Tibial artery (tissue), 4 donors: ENCODE measurements around the gene CSF3R.
"Not testable (repeated sequence)": the region's sequence is repeated elsewhere in the genome, so short reads cannot be mapped to it uniquely, and the experiment has no call there.

Source experiments
- DNase-seq, 2 donors: peaks; one replicate each; pipeline ENCODE4 v3.0.0-alpha.2; 2019
- H3K27ac ChIP-seq, 2 donors: fragments of 200-600 bp; sonication (generic) in 1 of 2; 1 replicate in 1 of 2; 2 replicates in 1 of 2; pipeline ENCODE4 v1.5.1; 2018 to 2019; ENCODE audit warnings: mild to moderate bottlenecking in 1 of 2
- H3K27me3 ChIP-seq, 2 donors: fragments of 200-600 bp; sonication (generic) in 1 of 2; one replicate each; pipeline versions ENCODE4 v1.5.1 to v1.6.0; 2016 to 2019
- H3K36me3 ChIP-seq, 3 donors: fragments of 200-600 bp; sonication (generic) in 2 of 3; one replicate each; pipeline ENCODE4 v1.5.1; 2016 to 2019; ENCODE audit warnings: mild to moderate bottlenecking in 2 of 3
- H3K4me1 ChIP-seq, 4 donors: fragments of 200-600 bp; sonication (generic) in 2 of 4; 1 replicate in 3 of 4; 2 replicates in 1 of 4; pipeline ENCODE4 v1.5.1; 2016 to 2019
- H3K4me3 ChIP-seq, 2 donors: fragments of 200-600 bp; sonication (generic) in 1 of 2; 1 replicate in 1 of 2; 2 replicates in 1 of 2; pipeline ENCODE4 v1.5.1; 2018 to 2019; ENCODE audit warnings: mild to moderate bottlenecking in 2 of 2
- H3K9me3 ChIP-seq, 3 donors: fragments of 200-600 bp; sonication (generic) in 1 of 3; one replicate each; pipeline ENCODE4 v1.5.1; 2016 to 2019
- intact Hi-C: fragments of 100-400 bp; cut with DNase I; formaldehyde crosslinking; loops from one replicate; pipeline ENCODE4 v1.15.0; 2023; ENCODE audit warnings: low total_unique reads
- TF ChIP-seq, protein P1 (sequence below), 2 experiments: fragments of 200-600 bp in 1 of 2; fragments of 450-650 bp in 1 of 2; IDR thresholded peaks; one replicate each; pipeline ENCODE4 v1.5.1; 2017 to 2019; ENCODE audit warnings: antibody characterized with exemption in 2 of 2, mild to moderate bottlenecking in 1 of 2, moderate library complexity in 1 of 2

The CSF3R gene

DNA sequence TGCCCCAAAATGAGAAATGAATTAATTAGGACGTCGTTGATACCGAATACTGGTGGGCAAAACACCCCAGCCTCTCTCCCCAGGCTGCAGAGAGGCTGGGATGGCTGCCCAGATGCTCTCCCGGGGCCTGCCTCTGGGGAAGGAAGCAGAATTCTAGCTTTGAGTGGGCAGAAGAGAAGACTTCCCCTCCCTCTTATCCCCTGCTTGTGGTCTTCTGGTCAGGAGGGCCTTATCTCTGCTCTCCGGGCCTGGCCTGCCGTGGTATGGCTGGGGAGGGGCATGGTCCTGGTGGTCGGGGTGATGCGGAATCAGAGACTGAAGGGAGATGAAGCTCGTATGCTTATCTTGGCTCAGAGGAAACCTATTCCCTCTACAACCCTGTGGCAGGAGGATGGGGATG lies 9.8 kb upstream of the CSF3R start:
- Histone ChIP-seq H3K9me3 (no peaks in the 10 kb centered on the region), H3K4me3 (no peak overlapping the region), H3K27me3 (peaks cover 0 to 35% of the 10 kb centered on the region in 2 donors), H3K4me1 (no peaks in the 10 kb centered on the region), H3K36me3 (no peaks in the 10 kb centered on the region), H3K27ac (no peak overlapping the region)
- intact Hi-C loops, result no loop called here
- TF ChIP-seq, protein P1, sequence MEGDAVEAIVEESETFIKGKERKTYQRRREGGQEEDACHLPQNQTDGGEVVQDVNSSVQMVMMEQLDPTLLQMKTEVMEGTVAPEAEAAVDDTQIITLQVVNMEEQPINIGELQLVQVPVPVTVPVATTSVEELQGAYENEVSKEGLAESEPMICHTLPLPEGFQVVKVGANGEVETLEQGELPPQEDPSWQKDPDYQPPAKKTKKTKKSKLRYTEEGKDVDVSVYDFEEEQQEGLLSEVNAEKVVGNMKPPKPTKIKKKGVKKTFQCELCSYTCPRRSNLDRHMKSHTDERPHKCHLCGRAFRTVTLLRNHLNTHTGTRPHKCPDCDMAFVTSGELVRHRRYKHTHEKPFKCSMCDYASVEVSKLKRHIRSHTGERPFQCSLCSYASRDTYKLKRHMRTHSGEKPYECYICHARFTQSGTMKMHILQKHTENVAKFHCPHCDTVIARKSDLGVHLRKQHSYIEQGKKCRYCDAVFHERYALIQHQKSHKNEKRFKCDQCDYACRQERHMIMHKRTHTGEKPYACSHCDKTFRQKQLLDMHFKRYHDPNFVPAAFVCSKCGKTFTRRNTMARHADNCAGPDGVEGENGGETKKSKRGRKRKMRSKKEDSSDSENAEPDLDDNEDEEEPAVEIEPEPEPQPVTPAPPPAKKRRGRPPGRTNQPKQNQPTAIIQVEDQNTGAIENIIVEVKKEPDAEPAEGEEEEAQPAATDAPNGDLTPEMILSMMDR (IDR thresholded peaks at IDR 0.05), result no peak
- peak in 1 of 2 donors; percentile 25 for DNase-seq

DNA sequence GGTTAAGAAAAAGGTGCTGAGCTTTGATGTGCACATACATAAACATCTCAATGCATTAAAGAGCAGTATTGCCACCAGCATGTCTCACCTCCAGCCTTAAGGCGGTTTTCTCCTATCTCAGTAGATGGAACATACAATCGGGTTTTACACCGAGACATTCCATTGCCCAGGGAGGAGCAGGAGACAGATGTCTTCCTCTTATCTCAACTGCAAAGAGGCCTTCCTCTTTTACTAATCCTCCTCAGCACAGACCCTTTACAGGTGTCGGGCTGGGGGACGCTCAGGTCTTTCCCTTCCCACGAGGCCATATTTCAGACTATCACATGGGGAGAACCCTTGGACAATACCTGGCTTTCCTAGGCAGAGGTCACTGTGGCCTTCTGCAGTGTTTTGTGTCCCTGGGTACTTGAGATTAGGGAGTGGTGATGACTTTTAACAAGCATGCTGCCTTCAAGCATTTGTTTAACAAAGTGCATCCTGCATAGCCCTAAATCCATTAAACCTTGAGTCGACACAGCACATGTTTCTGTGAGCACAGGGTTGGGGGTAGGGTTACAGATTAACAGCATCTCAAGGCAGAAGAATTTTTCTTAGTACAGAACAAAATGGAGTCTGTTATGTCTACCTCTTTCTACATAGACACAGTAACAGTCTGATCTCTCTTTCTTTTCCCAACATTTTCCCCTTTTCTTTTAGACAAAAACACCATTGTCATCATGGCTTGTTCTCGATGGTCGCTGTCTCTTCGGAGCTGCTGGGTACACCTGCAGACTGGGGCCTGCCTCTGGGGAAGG lies 6.7 kb upstream of the CSF3R start:
- intact Hi-C loops, DNase-seq: not testable (repeated sequence)

DNA sequence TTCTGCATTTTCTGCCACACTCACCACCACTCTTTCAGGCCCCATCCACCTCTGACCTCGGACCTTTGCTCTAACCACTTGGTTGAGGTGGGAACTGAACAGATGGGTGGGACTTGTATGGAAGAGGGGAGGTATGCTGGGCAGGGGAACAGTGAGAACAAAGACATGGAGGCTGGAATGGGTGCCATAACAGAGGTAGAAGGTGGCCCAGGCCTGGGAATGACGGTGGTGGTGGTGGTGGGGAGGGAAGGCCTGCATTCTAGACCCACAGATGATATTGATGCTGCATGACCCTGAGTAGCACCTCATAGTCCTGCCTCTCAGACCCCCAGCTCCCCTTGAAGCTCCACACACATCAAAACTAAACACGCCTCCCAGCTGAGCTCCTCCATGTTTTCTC lies 5.2 kb upstream of the CSF3R start:
- Histone ChIP-seq H3K4me1 (no peaks in the 10 kb centered on the region), H3K27me3 (peaks cover 0 to 13% of the 10 kb centered on the region in 2 donors), H3K4me3 (no peak overlapping the region), H3K27ac (no peak overlapping the region), H3K36me3 (no peaks in the 10 kb centered on the region), H3K9me3 (no peaks in the 10 kb centered on the region)
- intact Hi-C loops, result no loop called here
- peak in 1 of 2 donors; percentile 23 for DNase-seq
- TF ChIP-seq, protein P1 (IDR thresholded peaks at IDR 0.05), result no peak

More for the DNA sequence above, 6.7 kb upstream of the CSF3R start:
- peaks cover 0 to 25% of the 10 kb centered on the region in 2 donors for H3K27me3 ChIP-seq
- H3K36me3 ChIP-seq, H3K27ac ChIP-seq, H3K4me3 ChIP-seq, H3K9me3 ChIP-seq, H3K4me1 ChIP-seq: not testable (repeated sequence)

DNA sequence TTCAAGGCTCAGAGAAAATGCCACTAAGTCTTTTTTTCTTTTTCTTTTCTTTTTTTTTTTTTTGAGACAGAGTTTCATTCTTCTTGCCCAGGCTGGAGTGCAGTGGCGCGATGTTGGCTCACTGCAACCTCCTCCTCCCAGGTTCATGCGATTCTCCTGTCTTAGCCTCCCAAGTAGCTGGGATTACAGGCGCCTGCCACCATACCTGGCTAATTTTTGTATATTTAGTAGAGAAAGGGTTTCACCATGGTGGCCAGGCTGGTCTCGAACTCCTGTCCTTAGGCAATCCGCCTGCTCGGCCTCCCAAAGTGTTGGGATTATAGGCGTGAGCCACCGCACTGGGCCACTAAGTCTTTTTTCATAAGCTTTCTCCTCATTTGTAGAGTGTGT lies 4.6 kb upstream of the CSF3R start:
- H3K27ac ChIP-seq, H3K36me3 ChIP-seq, intact Hi-C loops, H3K4me1 ChIP-seq, H3K4me3 ChIP-seq, DNase-seq, H3K9me3 ChIP-seq: not testable (repeated sequence)
- H3K27me3 ChIP-seq, result peaks cover 0 to 18% of the 10 kb centered on the region in 2 donors

DNA sequence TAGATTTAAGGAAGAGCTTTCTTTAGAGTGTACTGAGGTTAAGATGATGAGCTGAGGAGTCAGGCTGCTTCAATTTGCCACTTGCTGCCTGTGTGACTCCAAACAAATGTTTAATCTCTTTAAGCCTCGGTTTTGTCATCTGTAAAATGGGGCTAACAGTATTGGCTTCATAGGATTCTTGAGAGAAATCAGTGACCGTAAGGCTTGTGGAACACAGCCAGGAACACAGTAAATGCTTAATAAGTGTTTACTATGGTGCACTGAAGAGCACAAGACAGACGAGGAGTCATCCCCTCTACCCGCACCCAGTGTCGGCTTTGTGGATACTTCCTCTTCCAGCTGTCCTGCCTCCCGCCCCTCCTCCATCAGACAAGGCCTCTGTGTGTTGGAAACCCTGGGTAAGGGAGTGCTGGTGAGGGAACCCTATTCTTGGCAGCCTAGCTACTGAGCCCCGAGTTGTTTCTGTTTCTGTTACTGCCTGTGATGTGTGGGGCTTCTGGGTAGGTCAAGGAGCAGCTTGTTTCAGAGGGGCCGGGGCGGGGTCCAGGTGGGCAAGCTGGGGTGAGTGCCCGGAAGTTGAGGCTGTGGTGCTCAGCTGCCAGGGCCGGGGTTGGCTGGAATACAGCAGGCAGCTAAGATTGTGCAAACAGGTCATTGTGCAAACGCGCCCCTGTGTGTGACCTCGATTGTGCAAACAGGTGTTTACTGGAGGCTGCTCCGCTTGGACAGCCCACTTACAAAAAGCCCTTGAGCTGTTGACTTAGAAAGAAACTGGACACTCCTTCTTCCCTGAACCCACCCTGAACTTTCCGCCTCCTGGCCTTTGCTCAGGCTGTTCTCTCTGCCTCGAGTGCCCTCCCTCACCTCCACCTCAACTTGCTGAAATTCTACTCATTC lies 4.0 kb upstream of the CSF3R start:
- DNase-seq, result peak; percentile 57 to 77
- TF ChIP-seq, protein P1 (IDR thresholded peaks at IDR 0.05), result no peak

DNA sequence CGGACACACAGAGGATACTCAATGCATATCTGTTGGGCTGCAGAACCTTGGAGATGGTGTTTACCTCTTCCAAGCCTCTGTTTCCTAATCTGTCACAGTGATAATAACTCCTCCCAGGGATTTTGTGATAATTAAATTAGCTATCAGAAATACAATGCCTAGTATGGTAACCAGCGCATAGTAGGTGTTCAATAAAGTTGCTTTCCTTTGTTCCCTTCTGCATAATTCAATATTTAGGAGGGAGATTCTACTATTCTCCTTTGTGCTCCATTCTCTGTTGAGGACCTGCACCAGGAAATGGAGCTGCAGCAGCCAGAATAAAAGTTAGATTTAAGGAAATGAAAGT lies 3.4 kb upstream of the CSF3R start:
- TF ChIP-seq, protein P1 (IDR thresholded peaks at IDR 0.05), result no peak
- H3K27me3 ChIP-seq, result peaks cover 0 to 20% of the 10 kb centered on the region in 2 donors
- no peak overlapping the region for H3K27ac ChIP-seq
- H3K9me3 ChIP-seq, result no peaks in the 10 kb centered on the region
- H3K4me1 ChIP-seq, result no peaks in the 10 kb centered on the region
- intact Hi-C loops, result no loop called here
- no peak overlapping the region for H3K4me3 ChIP-seq
- no peak for DNase-seq
- no peaks in the 10 kb centered on the region for H3K36me3 ChIP-seq

More for the DNA sequence above, 4.0 kb upstream of the CSF3R start:
- no peak overlapping the region for H3K4me3 ChIP-seq
- H3K27ac ChIP-seq, result no peak overlapping the region
- intact Hi-C loops, result no loop called here
- H3K9me3 ChIP-seq, result no peaks in the 10 kb centered on the region
- peaks cover 0 to 17% of the 10 kb centered on the region in 2 donors for H3K27me3 ChIP-seq
- no peaks in the 10 kb centered on the region for H3K4me1 ChIP-seq
- H3K36me3 ChIP-seq, result no peaks in the 10 kb centered on the region
